Left lung (tissue), 10 donors: ENCODE measurements around the gene SKIDA1. TPM values are rescaled to one million over a fixed set of nuclear protein-coding genes. Genes with fewer than 3 reads are reported as not detected.

Source experiments
- ATAC-seq: fragments of 200-7000 bp; cut with Tn5 transposase; one replicate; pipeline ENCODE4 v1.9.1; 2020; ENCODE audit warnings: moderate library complexity
- DNase-seq, 4 donors: peaks; one replicate each; pipeline ENCODE4 v3.0.0-alpha.2; 2013 to 2020
- H3K27ac ChIP-seq, 2 donors: fragments of 200-600 bp; sonication (generic) in 1 of 2; one replicate each; pipeline versions ENCODE4 v1.5.0 to v1.8.0; 2020 to 2021
- H3K27me3 ChIP-seq, 2 donors: fragments of 200-600 bp; sonication (generic) in 1 of 2; one replicate each; pipeline versions ENCODE4 v1.5.0 to v1.8.0; 2020 to 2021
- H3K36me3 ChIP-seq, 2 donors: fragments of 200-600 bp; sonication (generic) in 1 of 2; one replicate each; pipeline versions ENCODE4 v1.5.0 to v1.8.0; 2020 to 2021
- H3K4me1 ChIP-seq, 2 donors: fragments of 200-600 bp; one replicate each; pipeline ENCODE4 v1.8.0; 2021
- H3K4me3 ChIP-seq, 2 donors: fragments of 200-600 bp; sonication (generic) in 1 of 2; one replicate each; pipeline versions ENCODE4 v1.5.0 to v1.8.0; 2020 to 2021; ENCODE audit warnings: mild to moderate bottlenecking in 1 of 2
- H3K9me3 ChIP-seq, 2 donors: fragments of 200-600 bp; sonication (generic) in 1 of 2; one replicate each; pipeline versions ENCODE4 v1.5.0 to v1.8.0; 2020 to 2021
- CTCF ChIP-seq, 2 donors: fragments of 200-600 bp; sonication (generic) in 1 of 2; IDR thresholded peaks; one replicate each; pipeline versions ENCODE4 v1.5.0 to v1.8.0; 2021; ENCODE audit warnings: antibody characterized with exemption in 2 of 2
- intact Hi-C, 2 donors: fragments of 100-400 bp; cut with DNase I; formaldehyde crosslinking; loops; one replicate each; pipeline versions ENCODE4 v1.11.2 to v1.14.2; 2022
- polyA plus RNA-seq, 6 donors: library from polyadenylated mRNA; unstranded; fragments of 120-200 nt; gene quantifications; one replicate each; pipeline ENCODE4 v1.2.1, GENCODE V29; 2013; ENCODE audit not compliant: insufficient read length in 6 of 6
- total RNA-seq, 2 donors: library from RNA; stranded (reverse); fragmentation: NEBNext Ultra II Directional; extraction: Animal tissue kit (Norgen Biotek cat#: 25700); gene quantifications; one replicate each; pipeline ENCODE4 v1.2.1, GENCODE V29; 2021
- donor health status: DM: no; HTN: yes; CAD: no.
- donor health status: DM: no; HTN: no; CAD: no.

Gene SKIDA1
- total and polyA plus RNA-seq, 8 donors, result 1.2 to 6.2 (median 4.9) TPM

- Histone ChIP-seq H3K9me3 (no peaks in the 10 kb centered on the region), H3K36me3 (no peaks in the 10 kb centered on the region), H3K27ac (peak overlapping the region in 1 of 2 donors; percentile 46), H3K4me3 (peak overlapping the region; percentile 62 to 76), H3K27me3 (peaks cover 6 to 60% of the 10 kb centered on the region in 2 donors), H3K4me1 (peaks cover 0 to 42% of the 10 kb centered on the region in 2 donors)
- TF ChIP-seq CTCF (IDR thresholded peaks at IDR 0.05), result no peak
- intact Hi-C loops, result loop anchor here in 1 of 2 donors (10.0 kb wide), 2 partner anchors 210 to 1500 kb away; no protein-coding TSS in a partner anchor
- DNase-seq, result peak in 1 of 4 donors; percentile 89
- peak; percentile 46 for ATAC-seq
These were observed 31.1 kb downstream of the SKIDA1 start for GRCh38 chr10:21494191-21495001.

GRCh38 chr10:21493784-21494183 lies 31.7 kb downstream of the SKIDA1 start:
- Histone ChIP-seq H3K4me3 (peak overlapping the region; percentile 62 to 76), H3K4me1 (peaks cover 0 to 41% of the 10 kb centered on the region in 2 donors), H3K9me3 (no peaks in the 10 kb centered on the region), H3K27me3 (peaks cover 0 to 54% of the 10 kb centered on the region in 2 donors), H3K27ac (no peak overlapping the region), H3K36me3 (no peaks in the 10 kb centered on the region)
- TF ChIP-seq CTCF (IDR thresholded peaks at IDR 0.05), result no peak
- intact Hi-C loops, result loop anchor here in 1 of 2 donors (10.0 kb wide), 2 partner anchors 209 to 1501 kb away; no protein-coding TSS in a partner anchor
- ATAC-seq, result no peak
- DNase-seq, result no peak

GRCh38 chr10:21492421-21492820 lies 33.1 kb downstream of the SKIDA1 start:
- Histone ChIP-seq H3K27me3 (peaks cover 0 to 40% of the 10 kb centered on the region in 2 donors), H3K27ac (no peak overlapping the region), H3K4me3 (no peak overlapping the region), H3K9me3 (no peaks in the 10 kb centered on the region), H3K36me3 (no peaks in the 10 kb centered on the region), H3K4me1 (peaks cover 0 to 38% of the 10 kb centered on the region in 2 donors)
- intact Hi-C loops, result loop anchor here in 1 of 2 donors (10.0 kb wide), 2 partner anchors 208 to 1502 kb away; no protein-coding TSS in a partner anchor
- no peak for TF ChIP-seq CTCF (IDR thresholded peaks at IDR 0.05)
- DNase-seq (no peak), ATAC-seq (no peak)

GRCh38 chr10:21490711-21491105 lies 34.8 kb downstream of the SKIDA1 start:
- Histone ChIP-seq H3K9me3 (no peaks in the 10 kb centered on the region), H3K4me1 (peaks cover 0 to 21% of the 10 kb centered on the region in 2 donors), H3K27me3 (peaks cover 0 to 23% of the 10 kb centered on the region in 2 donors), H3K27ac (no peak overlapping the region), H3K36me3 (no peaks in the 10 kb centered on the region), H3K4me3 (no peak overlapping the region)
- intact Hi-C loops, result loop anchor here in 1 of 2 donors (10.0 kb wide), 2 partner anchors 206 to 1504 kb away; no protein-coding TSS in a partner anchor
- DNase-seq, result no peak
- no peak for ATAC-seq
- TF ChIP-seq CTCF (IDR thresholded peaks at IDR 0.05), result no peak
